Non-pigmented ciliary epithelial cell (primary cell): ENCODE results near the gene OR5AU1.

ENCODE experiments used
- DNase-seq: peaks from one replicate; pipeline ENCODE4 v3.0.0-alpha.2; 2010; ENCODE audit warnings: low read depth

Gene OR5AU1

GRCh38 chr14:21155963-21156362, at the start of gene OR5AU1:
Gene OR5AU1, minus strand, starts transcription at chr14:21156063. Its CDS starts 191 bp downstream, at chr14:21155872.
- no peak for DNase-seq

- no peak for DNase-seq
These were observed 49.3 kb upstream of the OR5AU1 start for GRCh38 chr14:21205026-21205677.

- DNase-seq, result no peak
These were observed 48.5 kb upstream of the OR5AU1 start for GRCh38 chr14:21204167-21205025.

- DNase-seq, result no peak
These were observed 47.8 kb upstream of the OR5AU1 start for GRCh38 chr14:21203470-21204166.

- DNase-seq, result no peak
These were observed 46.8 kb upstream of the OR5AU1 start for GRCh38 chr14:21202463-21203358.

- no peak for DNase-seq
These were observed 46.0 kb upstream of the OR5AU1 start for GRCh38 chr14:21201732-21202462.

GRCh38 chr14:21200752-21201461, 45.0 kb upstream of the OR5AU1 start:
- DNase-seq, result no peak

- DNase-seq, result no peak
These were observed 44.0 kb upstream of the OR5AU1 start for GRCh38 chr14:21199611-21200560.

- no peak for DNase-seq
These were observed 41.7 kb upstream of the OR5AU1 start for GRCh38 chr14:21197418-21198205.

- DNase-seq, result no peak
These were observed 38.7 kb upstream of the OR5AU1 start for GRCh38 chr14:21194597-21194996.

GRCh38 chr14:21192875-21193535, 37.1 kb upstream of the OR5AU1 start:
- no peak for DNase-seq

- no peak for DNase-seq
These were observed 36.6 kb upstream of the OR5AU1 start for GRCh38 chr14:21192447-21192822.

GRCh38 chr14:21191809-21192446, 36.1 kb upstream of the OR5AU1 start:
- no peak for DNase-seq

GRCh38 chr14:21191261-21191808, 35.5 kb upstream of the OR5AU1 start:
- no peak for DNase-seq

- no peak for DNase-seq
These were observed 29.6 kb upstream of the OR5AU1 start for GRCh38 chr14:21185491-21185890.

GRCh38 chr14:21184254-21184653, 28.4 kb upstream of the OR5AU1 start:
- DNase-seq, result no peak

GRCh38 chr14:21182166-21182565, 26.3 kb upstream of the OR5AU1 start:
- DNase-seq, result no peak
